Natural killer cell (primary cell): ENCODE data around the gene UBE2D2. TPM values are rescaled to one million over a fixed set of nuclear protein-coding genes. Genes with fewer than 3 reads are reported as not detected.

ENCODE experiments used
- ATAC-seq, 3 donors: fragments of 150-1000 bp in 2 of 3; fragments of 200-7000 bp in 1 of 3; cut with Tn5 transposase; 1 replicate in 1 of 3; 2 replicates in 2 of 3; pipeline ENCODE4 v1.10.0; 2021; ENCODE audit warnings: mild to moderate bottlenecking in 2 of 3, moderate library complexity in 2 of 3
- DNase-seq, 2 donors: peaks; one replicate each; pipeline versions ENCODE4 v3.0.0 to v3.0.0-alpha.2; 2013 to 2021; ENCODE audit warnings: mixed read lengths in 1 of 2
- H3K27ac ChIP-seq: one replicate; pipeline ENCODE4 v1.5.1; 2013; ENCODE audit warnings: mild to moderate bottlenecking, low read length
- H3K27me3 ChIP-seq: one replicate; pipeline ENCODE4 v1.6.1; 2013; ENCODE audit warnings: low read length; ENCODE audit not compliant: control insufficient read depth, insufficient read depth
- H3K36me3 ChIP-seq: one replicate; pipeline ENCODE4 v1.6.1; 2013; ENCODE audit warnings: low read length; ENCODE audit not compliant: control insufficient read depth, insufficient read depth
- H3K4me1 ChIP-seq: one replicate; pipeline ENCODE4 v1.6.1; 2013; ENCODE audit warnings: low read length; ENCODE audit not compliant: control insufficient read depth, insufficient read depth
- H3K4me3 ChIP-seq: one replicate; pipeline ENCODE4 v1.5.1; 2013; ENCODE audit warnings: low read length
- H3K9me3 ChIP-seq: one replicate; pipeline ENCODE4 v1.6.1; 2013; ENCODE audit warnings: low read length; ENCODE audit not compliant: control insufficient read depth, insufficient read depth
- H3K27ac Mint-ChIP-seq, 2 donors: one replicate each; pipeline ENCODE4 v1.8.0; 2022; ENCODE audit warnings: mild to moderate bottlenecking in 2 of 2, mixed read lengths in 2 of 2, moderate library complexity in 1 of 2
- H3K27me3 Mint-ChIP-seq, 2 donors: one replicate each; pipeline ENCODE4 v1.8.0; 2022; ENCODE audit warnings: low read depth in 2 of 2, mixed read lengths in 2 of 2
- H3K36me3 Mint-ChIP-seq: one replicate; pipeline ENCODE4 v1.8.0; 2022; ENCODE audit warnings: mixed read lengths
- H3K4me1 Mint-ChIP-seq, 2 donors: one replicate each; pipeline ENCODE4 v1.8.0; 2022; ENCODE audit warnings: mixed read lengths in 2 of 2
- H3K4me3 Mint-ChIP-seq: one replicate; pipeline ENCODE4 v1.8.0; 2022; ENCODE audit warnings: mild to moderate bottlenecking, moderate library complexity, mixed read lengths
- H3K9me3 Mint-ChIP-seq, 2 donors: one replicate each; pipeline ENCODE4 v1.8.0; 2022; ENCODE audit warnings: mixed read lengths in 2 of 2
- WGBS: methylation state at CpG from one replicate; pipeline ENCODE4 v1.1.7; 2013; ENCODE audit warnings: missing lambda C conversion rate; ENCODE audit not compliant: insufficient coverage; 5-methylcytosine and 5-hydroxymethylcytosine counted together
- intact Hi-C: fragments of 100-400 bp; cut with micrococcal nuclease; formaldehyde crosslinking; loops from one replicate; pipeline ENCODE4 v1.14.2; 2022
- total RNA-seq, 4 donors: library from RNA; stranded (reverse); fragments of 120-200 nt in 1 of 4; gene quantifications; one replicate each; pipeline versions ENCODE4 v1.2.3 to v1.2.4, GENCODE V29; 2013 to 2022
- TF ChIP-seq, protein P1 (sequence below): fragments of 200-600 bp; IDR thresholded peaks from one replicate; pipeline ENCODE4 v1.8.0; 2022; ENCODE audit warnings: antibody characterized with exemption

UBE2D2 gene
- total RNA-seq, 3 donors from 2014 or later (not counting 1 experiment from before 2014, with no cell fraction given): 127 to 139 (median 131) TPM

DNA sequence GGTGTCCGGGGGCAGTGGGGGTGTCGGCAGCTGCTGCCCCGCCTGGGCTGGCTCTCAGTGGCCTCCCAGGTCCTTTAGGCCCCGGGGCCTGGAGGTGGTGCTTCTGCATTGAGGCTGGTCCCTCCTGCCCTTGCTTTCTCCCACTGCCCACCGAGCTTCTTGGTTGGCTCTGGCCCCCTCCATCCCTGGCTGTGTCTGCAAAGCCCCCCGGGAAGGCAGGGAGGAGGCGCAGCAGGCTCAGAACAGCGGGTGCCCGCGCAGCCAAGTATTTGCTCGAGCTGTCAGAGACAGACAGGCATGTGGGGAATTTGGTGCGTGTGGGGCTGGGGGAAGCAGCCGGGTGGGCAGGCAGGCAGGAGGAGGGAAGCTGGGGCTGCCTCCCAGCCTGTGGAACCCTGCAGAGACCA lies 98.6 kb downstream of the UBE2D2 start:
- Mint-ChIP-seq H3K4me3 (peak overlapping the region; percentile 56), H3K27me3 (no peaks in the 10 kb centered on the region), H3K27ac (peak overlapping the region; percentile 91 to 94), H3K4me1 (peaks cover 75 to 90% of the 10 kb centered on the region in 2 donors), H3K36me3 (no peaks in the 10 kb centered on the region), H3K9me3 (no peaks in the 10 kb centered on the region)
- Histone ChIP-seq H3K27me3 (no peaks in the 10 kb centered on the region), H3K4me3 (no peak overlapping the region), H3K4me1 (peaks cover 100% of the 10 kb centered on the region), H3K36me3 (no peaks in the 10 kb centered on the region), H3K27ac (peak overlapping the region; percentile 92), H3K9me3 (no peaks in the 10 kb centered on the region)
- intact Hi-C loops: no loop called here
- DNase-seq: no peak
- 17% methylated on average over 13 of the region's 13 CpGs for WGBS
- ATAC-seq: no peak
- TF ChIP-seq, protein P1, sequence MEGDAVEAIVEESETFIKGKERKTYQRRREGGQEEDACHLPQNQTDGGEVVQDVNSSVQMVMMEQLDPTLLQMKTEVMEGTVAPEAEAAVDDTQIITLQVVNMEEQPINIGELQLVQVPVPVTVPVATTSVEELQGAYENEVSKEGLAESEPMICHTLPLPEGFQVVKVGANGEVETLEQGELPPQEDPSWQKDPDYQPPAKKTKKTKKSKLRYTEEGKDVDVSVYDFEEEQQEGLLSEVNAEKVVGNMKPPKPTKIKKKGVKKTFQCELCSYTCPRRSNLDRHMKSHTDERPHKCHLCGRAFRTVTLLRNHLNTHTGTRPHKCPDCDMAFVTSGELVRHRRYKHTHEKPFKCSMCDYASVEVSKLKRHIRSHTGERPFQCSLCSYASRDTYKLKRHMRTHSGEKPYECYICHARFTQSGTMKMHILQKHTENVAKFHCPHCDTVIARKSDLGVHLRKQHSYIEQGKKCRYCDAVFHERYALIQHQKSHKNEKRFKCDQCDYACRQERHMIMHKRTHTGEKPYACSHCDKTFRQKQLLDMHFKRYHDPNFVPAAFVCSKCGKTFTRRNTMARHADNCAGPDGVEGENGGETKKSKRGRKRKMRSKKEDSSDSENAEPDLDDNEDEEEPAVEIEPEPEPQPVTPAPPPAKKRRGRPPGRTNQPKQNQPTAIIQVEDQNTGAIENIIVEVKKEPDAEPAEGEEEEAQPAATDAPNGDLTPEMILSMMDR: no peak

- Histone ChIP-seq H3K27ac (peak overlapping the region; percentile 92), H3K4me3 (no peak overlapping the region), H3K9me3 (no peaks in the 10 kb centered on the region), H3K27me3 (no peaks in the 10 kb centered on the region), H3K36me3 (no peaks in the 10 kb centered on the region), H3K4me1 (peaks cover 100% of the 10 kb centered on the region)
- Mint-ChIP-seq H3K27me3 (no peaks in the 10 kb centered on the region), H3K4me3 (peak overlapping the region; percentile 56), H3K36me3 (no peaks in the 10 kb centered on the region), H3K9me3 (no peaks in the 10 kb centered on the region), H3K27ac (peak overlapping the region; percentile 91 to 94), H3K4me1 (peaks cover 75 to 90% of the 10 kb centered on the region in 2 donors)
- TF ChIP-seq, protein P1: no peak
- intact Hi-C loops: no loop called here
- WGBS: 29% methylated on average over 10 of the region's 14 CpGs
- DNase-seq (no peak), ATAC-seq (no peak)
These were observed 99.2 kb downstream of the UBE2D2 start for GRCh38 chr5:139660105-139660922.

- H3K4me3 Mint-ChIP-seq: peak overlapping the region; percentile 72
- no peaks in the 10 kb centered on the region for H3K27me3 Mint-ChIP-seq
- Histone ChIP-seq H3K27me3 (no peaks in the 10 kb centered on the region), H3K4me1 (peaks cover 100% of the 10 kb centered on the region), H3K4me3 (no peak overlapping the region), H3K9me3 (no peaks in the 10 kb centered on the region), H3K36me3 (no peaks in the 10 kb centered on the region), H3K27ac (peak overlapping the region; percentile 92)
- ATAC-seq (peak; percentile 70 to 80 (median 79)), DNase-seq (peak; percentile 36 to 79)
- intact Hi-C loops: loop anchor here (1.0 kb wide), 2 partner anchors 9 kb away; no protein-coding TSS in a partner anchor
- H3K9me3 Mint-ChIP-seq: no peaks in the 10 kb centered on the region
- peaks cover 75 to 90% of the 10 kb centered on the region in 2 donors for H3K4me1 Mint-ChIP-seq
- TF ChIP-seq, protein P1: no peak
- 20% methylated on average over 41 of the region's 41 CpGs for WGBS
- no peaks in the 10 kb centered on the region for H3K36me3 Mint-ChIP-seq
- peak overlapping the region; percentile 92 to 94 for H3K27ac Mint-ChIP-seq
These were observed 100.0 kb downstream of the UBE2D2 start for GRCh38 chr5:139660923-139661814.
